GM19193 (cell line): ENCODE results near the gene LTBP1.

Experiments used
- POLR2A ChIP-seq: IDR thresholded peaks from 4 replicates; pipeline ENCODE4 v1.6.1; 2011; ENCODE audit not compliant: insufficient read depth, insufficient read length; ENCODE audit errors: extremely low read depth

The LTBP1 gene

GRCh38 chr2:33034784-33035183 lies 88.0 kb downstream of the LTBP1 start:
- TF ChIP-seq POLR2A, result no peak

- no peak for TF ChIP-seq POLR2A
These were observed 91.5 kb downstream of the LTBP1 start for GRCh38 chr2:33038230-33038629.

GRCh38 chr2:33038799-33039198 lies 92.0 kb downstream of the LTBP1 start:
- no peak for TF ChIP-seq POLR2A

- TF ChIP-seq POLR2A, result no peak
These were observed 93.8 kb downstream of the LTBP1 start for GRCh38 chr2:33040541-33040940.

- no peak for TF ChIP-seq POLR2A
These were observed 95.5 kb downstream of the LTBP1 start for GRCh38 chr2:33042265-33042664.

- TF ChIP-seq POLR2A, result no peak
These were observed 96.1 kb downstream of the LTBP1 start for GRCh38 chr2:33042819-33043218.

- no peak for TF ChIP-seq POLR2A
These were observed 101.2 kb downstream of the LTBP1 start for GRCh38 chr2:33047939-33048338.

GRCh38 chr2:33051586-33052360 lies 105.0 kb downstream of the LTBP1 start:
- no peak for TF ChIP-seq POLR2A

- TF ChIP-seq POLR2A, result no peak
These were observed 105.6 kb downstream of the LTBP1 start for GRCh38 chr2:33052361-33052735.

- no peak for TF ChIP-seq POLR2A
These were observed 109.4 kb downstream of the LTBP1 start for GRCh38 chr2:33056170-33056569.

- TF ChIP-seq POLR2A, result no peak
These were observed 112.1 kb downstream of the LTBP1 start for GRCh38 chr2:33058716-33059470.

GRCh38 chr2:33059471-33060156 lies 112.9 kb downstream of the LTBP1 start:
- TF ChIP-seq POLR2A, result no peak

GRCh38 chr2:33060405-33060804 lies 113.7 kb downstream of the LTBP1 start:
- no peak for TF ChIP-seq POLR2A

GRCh38 chr2:33062665-33063250 lies 116.0 kb downstream of the LTBP1 start:
- no peak for TF ChIP-seq POLR2A

GRCh38 chr2:33064349-33064801 lies 117.6 kb downstream of the LTBP1 start:
- no peak for TF ChIP-seq POLR2A
